Measurements from ENCODE around the gene VWDE.
A peak's percentile ranks its signal among the peaks of the same experiment; 100 is the strongest.
"Not testable (repeated sequence)": the region's sequence is repeated elsewhere in the genome, so short reads cannot be mapped to it uniquely, and the experiment has no call there.

The VWDE gene

DNA sequence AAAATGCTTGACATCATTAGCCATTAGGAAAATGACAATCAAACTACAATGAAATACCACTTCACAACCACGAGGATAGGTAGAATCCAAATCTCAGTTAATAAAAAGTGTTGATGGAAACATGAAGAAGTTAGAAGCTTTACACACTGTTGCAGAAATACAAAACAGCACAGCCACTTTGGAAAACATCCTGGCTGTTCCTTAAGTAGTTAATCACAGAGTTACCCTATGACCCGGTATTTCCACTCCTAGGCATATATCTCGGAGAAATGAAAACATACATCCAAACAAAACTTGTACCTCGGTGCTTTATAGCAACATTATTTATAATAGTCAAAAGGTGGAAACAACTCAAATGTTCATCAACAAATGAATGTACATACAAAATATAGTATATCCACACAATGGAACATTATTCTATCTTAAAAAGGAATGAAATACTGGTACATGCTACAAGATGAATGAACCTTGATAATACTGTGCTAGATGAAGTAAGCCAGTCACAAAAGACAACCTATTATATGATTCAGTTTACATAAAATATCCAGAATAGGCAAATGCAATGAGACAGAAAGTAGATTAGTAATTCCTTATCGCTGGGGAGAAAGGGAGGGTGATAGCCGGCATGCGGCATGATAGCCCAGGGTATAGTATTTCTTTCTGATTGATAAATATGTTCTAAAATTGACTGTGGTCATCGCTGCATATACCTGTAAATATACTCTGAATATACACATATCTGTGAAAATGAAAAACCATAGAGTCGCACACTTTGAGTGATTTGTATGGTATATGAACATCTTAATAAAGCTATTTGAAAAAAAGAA lies 1.9 kb downstream of the VWDE start:
- TF ChIP-seq ZFX (IDR thresholded peaks at IDR 0.05; ENCODE audit: borderline replicate concordance): no peak
- TF ChIP-seq, protein P1, sequence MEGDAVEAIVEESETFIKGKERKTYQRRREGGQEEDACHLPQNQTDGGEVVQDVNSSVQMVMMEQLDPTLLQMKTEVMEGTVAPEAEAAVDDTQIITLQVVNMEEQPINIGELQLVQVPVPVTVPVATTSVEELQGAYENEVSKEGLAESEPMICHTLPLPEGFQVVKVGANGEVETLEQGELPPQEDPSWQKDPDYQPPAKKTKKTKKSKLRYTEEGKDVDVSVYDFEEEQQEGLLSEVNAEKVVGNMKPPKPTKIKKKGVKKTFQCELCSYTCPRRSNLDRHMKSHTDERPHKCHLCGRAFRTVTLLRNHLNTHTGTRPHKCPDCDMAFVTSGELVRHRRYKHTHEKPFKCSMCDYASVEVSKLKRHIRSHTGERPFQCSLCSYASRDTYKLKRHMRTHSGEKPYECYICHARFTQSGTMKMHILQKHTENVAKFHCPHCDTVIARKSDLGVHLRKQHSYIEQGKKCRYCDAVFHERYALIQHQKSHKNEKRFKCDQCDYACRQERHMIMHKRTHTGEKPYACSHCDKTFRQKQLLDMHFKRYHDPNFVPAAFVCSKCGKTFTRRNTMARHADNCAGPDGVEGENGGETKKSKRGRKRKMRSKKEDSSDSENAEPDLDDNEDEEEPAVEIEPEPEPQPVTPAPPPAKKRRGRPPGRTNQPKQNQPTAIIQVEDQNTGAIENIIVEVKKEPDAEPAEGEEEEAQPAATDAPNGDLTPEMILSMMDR (IDR thresholded peaks at IDR 0.05): no peak
- H3K27ac ChIP-seq: no peak overlapping the region

DNA sequence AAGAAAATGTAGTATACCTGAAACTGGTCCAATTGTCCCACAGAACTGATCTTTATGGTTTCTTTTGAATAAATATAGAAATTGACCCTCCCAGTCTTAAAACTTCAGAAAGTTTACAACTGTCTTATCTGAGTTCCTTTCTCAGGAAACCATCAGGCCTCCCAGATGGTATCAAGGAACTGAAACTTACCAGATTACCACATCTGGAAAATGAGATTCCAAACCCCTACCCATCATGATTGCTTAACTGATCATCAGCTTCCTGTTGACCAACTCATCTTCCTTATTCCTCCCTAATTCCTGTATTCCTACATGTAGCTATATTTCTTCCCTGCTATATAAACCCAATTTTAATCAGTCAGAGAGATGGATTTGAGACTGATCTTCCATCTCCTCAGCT lies 5.5 kb downstream of the VWDE start:
- H3K27ac ChIP-seq: no peak overlapping the region
- TF ChIP-seq ZFX (IDR thresholded peaks at IDR 0.05; ENCODE audit: borderline replicate concordance): no peak

DNA sequence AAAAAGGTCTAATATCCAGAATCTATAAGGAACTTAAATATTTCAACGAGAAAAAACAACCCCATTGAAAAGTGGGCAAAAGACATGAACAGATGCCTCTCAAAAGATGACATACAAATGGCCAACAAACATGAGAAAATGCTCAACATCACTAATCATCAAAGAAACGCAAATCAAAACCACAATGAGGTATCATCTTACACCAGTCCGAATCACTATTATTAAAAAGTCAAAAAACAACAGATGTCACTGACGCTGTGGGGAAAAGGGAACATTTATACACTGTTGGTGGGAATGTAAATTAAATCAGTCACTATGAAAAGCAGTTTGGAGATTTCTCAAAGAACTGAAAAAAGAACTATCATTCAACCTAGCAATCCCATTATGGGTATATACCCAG lies 6.0 kb downstream of the VWDE start:
- TF ChIP-seq, protein P1 (IDR thresholded peaks at IDR 0.05): no peak
- TF ChIP-seq ZFX (IDR thresholded peaks at IDR 0.05; ENCODE audit: borderline replicate concordance): no peak
- H3K27ac ChIP-seq: no peak overlapping the region

DNA sequence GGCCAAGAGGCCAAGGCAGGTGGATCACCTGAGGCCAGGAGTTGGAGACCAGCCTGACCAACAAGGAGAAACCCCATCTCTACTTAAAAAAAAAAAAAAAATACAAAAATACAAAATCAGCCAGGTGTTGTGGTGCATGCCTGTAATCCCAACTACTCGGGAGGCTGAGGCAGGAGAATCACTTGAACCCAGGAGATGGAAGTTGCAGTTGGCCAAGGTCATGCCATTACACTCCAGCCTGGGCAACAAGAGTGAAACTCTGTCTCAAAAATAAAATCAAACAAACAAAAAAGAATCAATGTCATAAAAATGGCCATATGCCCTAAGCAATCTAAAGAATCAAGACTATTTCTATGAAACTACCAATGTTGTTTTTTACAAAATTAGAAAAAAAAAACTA lies 7.0 kb downstream of the VWDE start:
- not testable (repeated sequence) for H3K27ac ChIP-seq

DNA sequence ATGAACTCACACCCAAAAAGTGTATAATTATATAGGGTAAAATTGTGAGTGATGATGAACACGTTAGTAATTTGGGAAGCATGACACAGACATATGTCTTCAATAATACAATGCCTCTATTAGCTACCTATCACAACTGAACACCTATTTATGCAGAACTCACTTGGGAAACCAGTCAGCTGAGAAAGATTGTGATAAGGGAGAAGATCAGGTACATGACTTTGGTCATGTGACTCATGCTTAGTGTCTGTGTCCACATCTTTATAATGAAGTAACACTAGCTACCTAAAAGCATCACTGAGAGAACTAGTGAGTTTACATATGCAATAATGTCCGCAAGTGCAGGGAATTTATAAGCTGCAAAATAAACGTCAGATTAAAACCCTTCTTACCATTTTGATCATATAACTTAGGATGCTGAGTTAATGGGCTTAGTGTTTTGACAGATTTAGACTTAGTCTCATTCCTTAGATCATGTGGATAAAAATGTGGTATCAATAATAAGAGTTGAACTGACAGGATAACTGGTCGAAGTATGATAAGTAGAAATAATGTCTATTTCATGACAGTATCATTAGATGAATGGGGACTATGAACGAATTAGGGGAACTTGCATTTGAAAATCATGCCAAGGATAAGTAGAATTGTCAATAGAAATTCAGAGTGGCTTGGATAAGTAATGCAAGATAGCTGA lies 11.6 kb downstream of the VWDE start:
- TF ChIP-seq, protein P1 (IDR thresholded peaks at IDR 0.05): no peak
- TF ChIP-seq ZFX (IDR thresholded peaks at IDR 0.05; ENCODE audit: borderline replicate concordance): no peak
- H3K27ac ChIP-seq: no peak overlapping the region

DNA sequence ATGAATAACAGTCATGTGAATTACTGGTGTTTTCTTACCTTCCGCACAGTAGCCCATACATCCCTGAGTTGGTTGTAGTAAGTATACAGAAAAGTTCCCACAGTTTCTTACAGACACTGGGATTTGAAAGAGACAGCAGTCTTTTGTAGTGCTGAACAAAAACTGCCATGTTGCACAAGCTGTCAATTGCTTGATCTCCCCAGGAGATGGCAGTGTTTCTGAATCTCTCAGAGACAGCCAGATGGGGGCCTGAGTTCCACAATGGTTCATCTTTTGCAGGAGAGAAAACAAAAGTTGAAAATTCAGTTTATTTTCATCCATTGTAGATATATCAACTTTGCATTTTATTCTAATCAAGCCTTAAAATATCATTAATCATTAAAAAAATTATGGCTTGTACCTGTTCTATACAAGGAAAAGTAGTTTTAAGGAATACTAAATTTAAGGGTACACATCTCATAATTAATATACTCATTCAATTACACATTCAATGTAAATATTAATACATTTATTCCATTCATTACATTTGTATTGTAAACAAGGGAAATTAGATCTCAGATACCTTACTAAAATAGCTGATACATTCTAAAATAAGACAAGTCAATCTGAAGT lies 14.5 kb downstream of the VWDE start:
- H3K27ac ChIP-seq: no peak overlapping the region
- TF ChIP-seq, protein P1 (IDR thresholded peaks at IDR 0.05): peak; percentile 98
- no peak for TF ChIP-seq ZFX (IDR thresholded peaks at IDR 0.05; ENCODE audit: borderline replicate concordance)

DNA sequence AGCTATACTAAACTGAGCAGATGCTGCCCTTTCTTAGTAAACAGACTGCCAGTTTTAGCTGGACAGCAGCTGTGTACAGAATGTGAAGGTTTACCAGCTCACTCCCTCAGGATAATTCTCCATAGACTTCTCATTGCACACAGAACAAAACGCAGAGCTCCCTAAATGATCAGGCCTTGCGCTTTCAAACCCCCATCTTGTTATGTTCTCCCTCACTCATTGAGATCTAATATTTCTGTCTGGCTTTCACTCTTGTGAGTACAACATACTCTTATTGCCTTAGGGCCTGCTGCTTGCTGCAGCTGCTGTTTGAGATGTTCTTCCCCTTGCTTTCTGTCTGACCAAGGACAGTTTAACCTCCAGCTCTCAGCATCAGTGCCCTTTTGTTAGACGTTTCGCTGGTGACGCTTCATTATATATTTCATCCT lies 17.3 kb downstream of the VWDE start:
- TF ChIP-seq, protein P1 (IDR thresholded peaks at IDR 0.05): no peak
- TF ChIP-seq ZFX (IDR thresholded peaks at IDR 0.05; ENCODE audit: borderline replicate concordance): no peak
- H3K27ac ChIP-seq: no peak overlapping the region

DNA sequence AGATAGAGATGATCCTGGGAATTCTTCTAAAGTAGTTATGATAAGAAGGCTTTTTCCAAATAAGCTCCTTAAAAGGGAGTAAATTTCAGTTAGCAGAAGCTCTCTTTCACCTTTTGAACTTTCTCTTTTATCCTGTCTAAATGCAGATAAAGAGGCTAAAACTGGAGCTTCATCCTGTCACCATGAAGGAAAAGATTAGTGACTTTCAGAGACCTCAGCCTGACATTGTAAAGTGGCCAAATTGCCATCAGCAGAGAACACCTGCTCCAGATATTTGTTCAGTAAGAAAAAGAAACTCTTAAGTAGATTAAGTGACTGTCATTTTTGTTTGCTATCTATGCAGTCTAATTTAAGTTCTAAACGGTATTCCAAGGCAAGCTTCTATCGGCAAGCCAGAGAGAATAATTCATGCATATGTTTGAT lies 18.3 kb downstream of the VWDE start:
- TF ChIP-seq, protein P1 (IDR thresholded peaks at IDR 0.05): no peak
- TF ChIP-seq ZFX (IDR thresholded peaks at IDR 0.05; ENCODE audit: borderline replicate concordance): no peak
- no peak overlapping the region for H3K27ac ChIP-seq

All from 22Rv1 (cell line).